CD4-positive, alpha-beta memory T cell (primary cell): Measurements from ENCODE around the gene IL27RA. TPM values are rescaled to one million over a fixed set of nuclear protein-coding genes. Genes with fewer than 3 reads are reported as not detected.

ENCODE experiments used
- CTCF ChIA-PET: fragments of 350-600 bp; sonication (Branson Sonifier 250); formaldehyde crosslinking; loops from one replicate; lab custom pipeline; 2021; ENCODE audit warnings: inconsistent platforms; ENCODE audit not compliant: partially characterized antibody; lab: Charles Lee
- POLR2A ChIA-PET: fragments of 350-600 bp; sonication (Branson Sonifier 250); formaldehyde crosslinking; loops from one replicate; lab custom pipeline; 2021; ENCODE audit not compliant: partially characterized antibody; lab: Charles Lee
- DNase-seq, 5 donors: peaks; one replicate each; pipeline versions ENCODE4 v3.0.0 to v3.0.0-alpha.2; 2020 to 2022; ENCODE audit warnings: mixed read lengths in 1 of 5
- H3K27ac ChIP-seq: one replicate; pipeline ENCODE4 v1.7.0; 2013; ENCODE audit warnings: low read depth, low read length
- H3K27me3 ChIP-seq: 2 replicates; pipeline ENCODE4 v1.7.0; 2013; ENCODE audit warnings: mild to moderate bottlenecking, low read length, moderate library complexity; ENCODE audit not compliant: insufficient read depth
- H3K36me3 ChIP-seq: 2 replicates; pipeline ENCODE4 v1.7.0; 2013; ENCODE audit warnings: mild to moderate bottlenecking, low read length, moderate library complexity; ENCODE audit not compliant: insufficient read depth
- H3K4me1 ChIP-seq: 2 replicates; pipeline ENCODE4 v1.7.0; 2013; ENCODE audit warnings: mild to moderate bottlenecking, low read length, moderate library complexity; ENCODE audit not compliant: insufficient read depth
- H3K4me3 ChIP-seq, 2 donors: one replicate each; pipeline ENCODE4 v1.7.0; 2013; ENCODE audit warnings: low read length in 2 of 2, mild to moderate bottlenecking in 1 of 2
- H3K9me3 ChIP-seq, 2 donors: one replicate each; pipeline ENCODE4 v1.7.0; 2013; ENCODE audit warnings: low read length in 2 of 2, control low read depth in 1 of 2; ENCODE audit not compliant: control insufficient read depth in 1 of 2
- H3K27ac Mint-ChIP-seq, 7 donors: one replicate each; pipeline ENCODE4 v1.8.0; 2020 to 2021; ENCODE audit warnings: mixed read lengths in 7 of 7, mild to moderate bottlenecking in 6 of 7, inconsistent platforms in 3 of 7, moderate library complexity in 3 of 7
- H3K27me3 Mint-ChIP-seq, 2 donors: one replicate each; pipeline ENCODE4 v1.8.0; 2020 to 2021; ENCODE audit warnings: mixed read lengths in 2 of 2
- H3K36me3 Mint-ChIP-seq, 2 donors: one replicate each; pipeline ENCODE4 v1.8.0; 2020 to 2021; ENCODE audit warnings: mixed read lengths in 2 of 2, inconsistent platforms in 1 of 2, mild to moderate bottlenecking in 1 of 2
- H3K4me1 Mint-ChIP-seq, 4 donors: one replicate each; pipeline ENCODE4 v1.8.0; 2020 to 2021; ENCODE audit warnings: mixed read lengths in 4 of 4, mild to moderate bottlenecking in 1 of 4
- H3K4me3 Mint-ChIP-seq, 8 donors: one replicate each; pipeline ENCODE4 v1.8.0; 2020 to 2021; ENCODE audit warnings: mixed read lengths in 8 of 8, mild to moderate bottlenecking in 7 of 8, moderate library complexity in 6 of 8, inconsistent platforms in 3 of 8
- H3K9me3 Mint-ChIP-seq, 8 donors: one replicate each; pipeline ENCODE4 v1.8.0; 2020 to 2021; ENCODE audit warnings: mixed read lengths in 8 of 8, mild to moderate bottlenecking in 5 of 8, inconsistent platforms in 3 of 8, moderate library complexity in 1 of 8
- intact Hi-C: fragments of 100-400 bp; cut with micrococcal nuclease; formaldehyde crosslinking; loops from one replicate; pipeline ENCODE4 v1.15.1; 2023
- polyA plus RNA-seq, 2 donors: library from polyadenylated mRNA; unstranded; fragments of 300-500 nt; fragmentation: Illumina TruSeq; gene quantifications; one replicate each; pipeline ENCODE4 v1.2.3, GENCODE V29; 2021
- total RNA-seq, 2 experiments: library from RNA; stranded (reverse); gene quantifications; one replicate each; pipeline ENCODE4 v1.2.3, GENCODE V29; 2021

The IL27RA gene
- total and polyA plus RNA-seq, 4 experiments from 2014 or later = 74.3 to 104 (median 88.4) TPM

DNA sequence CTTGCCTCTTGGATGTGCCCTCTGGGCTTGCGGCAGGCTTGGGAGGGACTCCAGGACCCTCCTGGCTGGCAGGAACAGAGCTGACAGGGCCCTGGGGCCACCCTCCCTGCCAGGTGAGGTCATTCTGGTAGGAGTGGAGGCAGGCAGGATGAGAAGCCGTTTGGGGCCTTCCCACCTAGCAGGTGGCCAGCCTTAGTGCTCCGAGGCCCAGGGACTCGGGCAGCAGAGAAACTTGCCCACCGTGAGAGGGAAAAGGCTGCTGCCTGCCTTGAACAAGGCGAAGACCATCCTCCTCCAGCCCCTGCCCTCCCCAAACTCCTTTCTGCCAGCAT, 34.0 kb upstream of the IL27RA start:
- ChIA-PET POLR2A (interaction anchor here (1.3 to 3.1 kb wide), 2 partner anchors 8 to 13 kb away, joined by 4 to 24 read pairs; no protein-coding TSS in a partner anchor), CTCF (no interaction called here)
- H3K27ac Mint-ChIP-seq = peak overlapping the region in 1 of 7 donors; percentile 84
- Histone ChIP-seq H3K27ac (no peak overlapping the region), H3K4me3 (no peak overlapping the region), H3K9me3 (no peaks in the 10 kb centered on the region), H3K4me1 (peaks cover 29% of the 10 kb centered on the region), H3K36me3 (peaks cover 8% of the 10 kb centered on the region), H3K27me3 (no peaks in the 10 kb centered on the region)
- no peaks in the 10 kb centered on the region for H3K27me3 Mint-ChIP-seq
- peaks cover 12 to 36% (median 24%) of the 10 kb centered on the region in 4 donors for H3K4me1 Mint-ChIP-seq
- no peak overlapping the region for H3K4me3 Mint-ChIP-seq
- DNase-seq = no peak
- H3K9me3 Mint-ChIP-seq = no peaks in the 10 kb centered on the region
- peaks cover 11 to 16% of the 10 kb centered on the region in 2 donors for H3K36me3 Mint-ChIP-seq
- intact Hi-C loops = no loop called here

DNA sequence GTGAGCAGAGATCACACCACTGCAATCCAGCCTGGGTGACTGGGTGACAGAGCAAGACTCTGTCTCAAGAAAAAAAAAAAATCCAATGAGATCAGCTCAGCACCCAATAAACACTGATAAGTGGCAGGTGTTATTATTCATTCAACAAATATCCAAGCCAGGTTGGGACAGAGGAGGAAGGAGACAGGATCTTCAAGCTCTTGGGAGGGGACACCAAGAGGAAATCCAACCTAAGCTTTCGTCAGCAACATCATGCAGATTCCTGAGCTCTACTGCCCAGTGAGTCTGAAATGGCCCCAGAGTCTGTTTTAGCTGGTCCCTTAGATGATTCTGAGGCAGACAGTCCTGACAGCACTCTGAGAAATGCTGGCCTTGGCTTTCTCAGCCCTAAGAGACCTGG, 33.1 kb upstream of the IL27RA start:
- Histone ChIP-seq H3K27me3 (no peaks in the 10 kb centered on the region), H3K36me3 (peaks cover 3% of the 10 kb centered on the region), H3K4me3 (no peak overlapping the region), H3K4me1 (peaks cover 37% of the 10 kb centered on the region), H3K27ac (no peak overlapping the region), H3K9me3 (no peaks in the 10 kb centered on the region)
- Mint-ChIP-seq H3K27me3 (no peaks in the 10 kb centered on the region), H3K9me3 (no peaks in the 10 kb centered on the region), H3K4me3 (peak overlapping the region in 1 of 8 donors; percentile 36), H3K36me3 (peaks cover 7 to 14% of the 10 kb centered on the region in 2 donors), H3K27ac (peak overlapping the region; percentile 60 to 91 (median 82)), H3K4me1 (peaks cover 21 to 44% (median 29%) of the 10 kb centered on the region in 4 donors)
- ChIA-PET CTCF (interaction anchor here (0.9 to 1.3 kb wide), 3 partner anchors 8 to 28 kb away, joined by 3 to 4 read pairs (median 3); no protein-coding TSS in a partner anchor), POLR2A (interaction anchor here (0.9 to 3.2 kb wide), 8 partner anchors 8 to 224 kb away, joined by 3 to 13 read pairs (median 4); partner anchors contain the start of genes C19orf53, DCAF15 and IL27RA)
- intact Hi-C loops = no loop called here
- DNase-seq = no peak

DNA sequence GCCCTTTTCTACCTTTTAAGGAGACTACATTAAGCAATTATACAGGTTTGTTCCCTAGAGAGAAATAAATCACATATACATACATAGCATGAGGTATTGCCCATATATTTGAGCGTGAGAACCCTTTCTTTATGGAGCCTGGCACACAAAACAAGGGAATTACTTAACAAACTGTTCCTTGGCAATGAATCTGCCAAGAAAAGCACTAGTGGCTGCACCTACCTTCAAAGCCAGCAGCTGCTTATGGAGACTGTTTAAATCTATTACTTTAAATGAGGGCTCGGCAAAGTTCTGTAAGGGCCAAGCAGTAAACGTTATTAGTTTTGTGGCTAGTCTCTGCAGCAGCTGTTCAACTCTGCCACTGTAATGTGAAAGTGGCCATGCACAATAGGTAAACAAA, 32.5 kb upstream of the IL27RA start:
- Mint-ChIP-seq H3K27me3 (no peaks in the 10 kb centered on the region), H3K27ac (peak overlapping the region in 6 of 7 donors; percentile 22 to 97 (median 80)), H3K4me1 (peaks cover 24 to 49% (median 32%) of the 10 kb centered on the region in 4 donors), H3K36me3 (peaks cover 7 to 13% of the 10 kb centered on the region in 2 donors), H3K4me3 (no peak overlapping the region), H3K9me3 (no peaks in the 10 kb centered on the region)
- intact Hi-C loops = no loop called here
- Histone ChIP-seq H3K4me1 (peaks cover 44% of the 10 kb centered on the region), H3K27me3 (no peaks in the 10 kb centered on the region), H3K27ac (no peak overlapping the region), H3K9me3 (no peaks in the 10 kb centered on the region), H3K4me3 (no peak overlapping the region), H3K36me3 (peaks cover 3% of the 10 kb centered on the region)
- CTCF ChIA-PET = interaction anchor here (0.9 to 1.3 kb wide), 3 partner anchors 9 to 28 kb away, joined by 3 to 4 read pairs (median 3); no protein-coding TSS in a partner anchor
- no peak for DNase-seq
- POLR2A ChIA-PET = interaction anchor here (0.6 to 3.2 kb wide), 9 partner anchors 10 to 224 kb away, joined by 3 to 13 read pairs (median 4); partner anchors contain the start of genes C19orf53, DCAF15 and IL27RA

DNA sequence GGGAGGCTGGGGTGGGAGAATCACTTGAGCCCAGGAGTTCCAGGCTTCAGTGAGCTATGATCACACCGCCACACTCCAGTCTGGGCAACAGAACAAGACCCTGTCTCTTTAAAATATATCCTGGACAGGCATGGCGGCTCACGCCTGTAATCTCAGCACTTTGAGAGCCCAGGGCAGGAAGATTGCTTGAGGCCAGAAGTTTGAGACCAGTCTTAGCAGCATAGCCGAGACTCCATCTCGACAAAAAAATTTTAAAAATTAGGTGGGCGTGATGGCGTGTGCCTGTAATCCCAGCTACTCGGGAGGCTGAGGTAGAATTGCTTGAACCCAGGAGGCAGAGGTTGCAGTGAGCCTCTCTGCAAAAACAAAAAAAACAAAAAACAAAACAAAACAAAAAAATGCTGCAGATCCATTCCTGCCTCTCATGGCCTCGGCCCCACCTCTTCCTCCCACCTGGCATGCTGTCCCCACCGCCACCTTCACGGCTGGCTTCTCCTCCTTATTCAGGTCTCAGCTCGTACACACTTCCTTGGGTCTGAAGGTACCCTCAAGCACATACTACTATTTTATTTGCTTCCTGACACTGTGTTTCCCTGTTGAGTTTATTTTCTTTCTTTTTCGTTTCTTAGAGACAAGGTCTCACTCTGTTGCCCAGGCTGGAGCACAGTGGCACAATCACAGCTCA, 30.7 kb upstream of the IL27RA start:
- Mint-ChIP-seq H3K36me3 (peaks cover 7 to 10% of the 10 kb centered on the region in 2 donors), H3K9me3 (no peaks in the 10 kb centered on the region), H3K4me3 (peak overlapping the region in 6 of 8 donors; percentile 4 to 69 (median 51)), H3K27me3 (no peaks in the 10 kb centered on the region), H3K27ac (peak overlapping the region; percentile 82 to 98 (median 92)), H3K4me1 (peaks cover 34 to 63% (median 45%) of the 10 kb centered on the region in 4 donors)
- H3K27ac ChIP-seq = peak overlapping the region; percentile 47
- ChIA-PET CTCF (interaction anchor here (1.6 to 6.0 kb wide), 2 partner anchors 14 to 58 kb away, joined by 5 to 43 read pairs; no protein-coding TSS in a partner anchor), POLR2A (interaction anchor here (0.9 to 8.0 kb wide), 4 partner anchors 13 to 47 kb away, joined by 3 to 200 read pairs (median 66); partner anchors contain the start of genes DCAF15 and IL27RA)
- H3K4me1 ChIP-seq = peaks cover 58% of the 10 kb centered on the region
- DNase-seq = no peak
- no peaks in the 10 kb centered on the region for H3K27me3 ChIP-seq
- peaks cover 3% of the 10 kb centered on the region for H3K36me3 ChIP-seq
- no peaks in the 10 kb centered on the region for H3K9me3 ChIP-seq
- no peak overlapping the region for H3K4me3 ChIP-seq
- intact Hi-C loops = no loop called here

DNA sequence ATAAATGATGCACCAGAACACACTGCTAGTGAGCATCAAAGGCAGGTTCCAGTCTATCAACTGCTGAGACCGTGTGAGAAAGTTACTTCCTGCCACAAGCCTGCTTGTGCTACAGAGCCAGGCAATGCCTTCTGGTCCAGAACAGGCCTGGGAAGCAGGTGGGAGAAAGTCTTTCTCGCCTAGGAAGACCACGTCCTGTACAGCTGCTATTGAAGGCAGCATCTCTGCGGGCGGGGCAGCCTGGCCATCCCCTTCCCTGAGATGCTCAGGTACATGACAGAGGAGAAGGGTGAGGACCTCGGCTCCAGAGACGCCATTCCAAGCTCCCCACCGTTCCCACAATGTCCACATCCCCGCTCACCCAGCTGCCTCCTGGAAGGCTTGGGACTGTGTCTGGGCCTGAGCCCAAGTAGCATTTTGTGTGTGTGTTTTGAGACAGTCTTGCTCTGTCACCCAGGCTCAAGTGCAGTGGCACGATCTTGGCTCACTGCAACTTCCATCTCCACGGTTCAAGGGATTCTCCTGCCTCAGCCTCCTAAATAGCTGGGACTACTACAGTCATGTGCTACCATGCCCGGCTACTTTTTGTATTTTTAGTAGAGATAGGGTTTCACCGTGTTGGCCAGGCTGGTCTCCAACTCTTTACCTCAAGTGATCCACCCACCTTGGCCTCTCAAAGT, 28.9 kb upstream of the IL27RA start:
- peak overlapping the region; percentile 32 to 77 (median 72) for H3K4me3 Mint-ChIP-seq
- H3K4me1 Mint-ChIP-seq = peaks cover 37 to 71% (median 51%) of the 10 kb centered on the region in 4 donors
- Histone ChIP-seq H3K4me3 (peak overlapping the region; percentile 3 to 4), H3K9me3 (no peaks in the 10 kb centered on the region), H3K27ac (peak overlapping the region; percentile 99), H3K4me1 (peaks cover 63% of the 10 kb centered on the region), H3K27me3 (no peaks in the 10 kb centered on the region), H3K36me3 (peaks cover 3% of the 10 kb centered on the region)
- H3K27ac Mint-ChIP-seq = peak overlapping the region; percentile 94 to 98 (median 96)
- peak in 3 of 5 donors; percentile 33 to 47 (median 45) for DNase-seq
- peaks cover 0 to 2% (median 0%) of the 10 kb centered on the region in 8 donors for H3K9me3 Mint-ChIP-seq
- peaks cover 7 to 17% of the 10 kb centered on the region in 2 donors for H3K36me3 Mint-ChIP-seq
- CTCF ChIA-PET = interaction anchor here (1.0 to 6.0 kb wide), 7 partner anchors 10 to 71 kb away, joined by 3 to 43 read pairs (median 4); partner anchors contain the start of gene IL27RA
- peaks cover 0 to 2% of the 10 kb centered on the region in 2 donors for H3K27me3 Mint-ChIP-seq
- POLR2A ChIA-PET = interaction anchor here (0.6 to 8.0 kb wide), 13 partner anchors 10 to 122 kb away, joined by 3 to 225 read pairs (median 5); partner anchors contain the start of genes DCAF15, IL27RA and RLN3
- intact Hi-C loops = no loop called here

DNA sequence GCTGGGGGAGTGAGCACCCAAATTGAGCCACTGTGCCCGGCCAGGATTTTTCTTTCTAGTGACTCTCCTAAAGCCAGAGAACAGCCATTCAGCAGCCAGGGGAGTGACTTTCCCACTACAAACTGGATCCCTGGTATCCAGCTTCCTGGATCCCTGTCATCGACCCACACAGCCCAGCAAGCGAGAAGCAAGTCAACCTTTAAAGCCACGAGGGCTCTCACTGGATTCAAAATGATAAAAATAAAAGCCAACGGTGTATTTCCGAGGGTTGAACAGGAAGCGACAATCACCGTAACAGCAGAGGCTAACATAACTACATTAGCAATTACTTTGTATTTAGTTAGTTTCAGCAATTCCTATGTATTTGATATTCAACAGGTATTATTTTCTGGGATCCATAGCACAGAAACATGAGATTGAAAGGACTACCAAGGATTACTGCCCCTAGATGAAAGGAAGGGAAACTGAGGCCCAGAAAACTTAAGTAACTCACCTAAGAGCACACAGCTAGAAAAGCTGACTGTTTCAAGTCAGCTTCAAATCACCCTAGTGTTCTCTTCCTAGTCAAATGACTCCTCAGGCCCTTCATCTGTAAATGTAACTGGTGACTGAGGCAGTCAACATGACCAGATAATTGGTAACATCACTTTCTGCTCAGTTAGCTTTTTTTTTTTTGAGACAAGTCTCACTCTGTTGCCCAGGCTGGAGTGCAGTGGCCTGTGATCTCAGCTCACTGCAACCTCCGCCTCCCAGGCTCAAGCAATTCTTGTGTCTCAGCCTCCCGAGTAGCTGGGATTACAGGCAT, 28.1 kb upstream of the IL27RA start:
- Histone ChIP-seq H3K27me3 (no peaks in the 10 kb centered on the region), H3K27ac (peak overlapping the region; percentile 99), H3K4me1 (peaks cover 63% of the 10 kb centered on the region), H3K36me3 (no peaks in the 10 kb centered on the region), H3K4me3 (peak overlapping the region in 1 of 2 donors; percentile 4), H3K9me3 (no peaks in the 10 kb centered on the region)
- CTCF ChIA-PET = interaction anchor here (1.0 to 6.0 kb wide), 8 partner anchors 11 to 70 kb away, joined by 3 to 43 read pairs (median 4); partner anchors contain the start of gene IL27RA
- H3K4me1 Mint-ChIP-seq = peaks cover 36 to 71% (median 53%) of the 10 kb centered on the region in 4 donors
- POLR2A ChIA-PET = interaction anchor here (0.5 to 8.0 kb wide), 15 partner anchors 10 to 123 kb away, joined by 3 to 225 read pairs (median 5); partner anchors contain the start of genes DCAF15, IL27RA and RLN3
- peak in 3 of 5 donors; percentile 32 to 42 (median 36) for DNase-seq
- peak overlapping the region; percentile 94 to 98 (median 96) for H3K27ac Mint-ChIP-seq
- peak overlapping the region; percentile 46 to 77 (median 72) for H3K4me3 Mint-ChIP-seq
- peaks cover 0 to 2% of the 10 kb centered on the region in 2 donors for H3K27me3 Mint-ChIP-seq
- H3K36me3 Mint-ChIP-seq = peaks cover 7 to 14% of the 10 kb centered on the region in 2 donors
- H3K9me3 Mint-ChIP-seq = peaks cover 0 to 2% (median 0%) of the 10 kb centered on the region in 8 donors
- intact Hi-C loops = no loop called here
